Kidney (tissue), 14 donors: ENCODE data around the gene WWC1. TPM values are rescaled to one million over a fixed set of nuclear protein-coding genes. Genes with fewer than 3 reads are reported as not detected.

ENCODE experiments used
- DNase-seq, 5 donors: peaks; one replicate each; pipeline ENCODE4 v3.0.0-alpha.2; 2013 to 2020
- FAIRE-seq: peaks from 2 replicates; lab custom pipeline; 2012; peaks lifted over from hg19 to GRCh38; lab: Jason Lieb, UNC
- H3K27ac ChIP-seq, 2 donors: one replicate each; pipeline ENCODE4 v1.7.0; 2013; ENCODE audit warnings: low read depth in 2 of 2, low read length in 2 of 2, inconsistent platforms in 1 of 2
- H3K27me3 ChIP-seq: one replicate; pipeline ENCODE4 v1.7.1; 2013; ENCODE audit warnings: low read length, inconsistent platforms; ENCODE audit not compliant: control insufficient read depth, insufficient read depth
- H3K36me3 ChIP-seq, 3 donors: one replicate each; pipeline versions ENCODE4 v1.7.0 to v1.7.1; 2013; ENCODE audit warnings: low read length in 3 of 3, control low read depth in 1 of 3, inconsistent platforms in 1 of 3; ENCODE audit not compliant: insufficient read depth in 3 of 3, control insufficient read depth in 2 of 3
- H3K4me1 ChIP-seq, 3 donors: one replicate each; pipeline versions ENCODE4 v1.7.0 to v1.7.1; 2013; ENCODE audit warnings: low read length in 3 of 3, inconsistent platforms in 1 of 3, low read depth in 1 of 3; ENCODE audit not compliant: control insufficient read depth in 2 of 3, insufficient read depth in 2 of 3
- H3K4me3 ChIP-seq, 3 donors: one replicate each; pipeline versions ENCODE4 v1.7.0 to v1.8.1; 2013; ENCODE audit warnings: low read length in 3 of 3, control low read depth in 1 of 3, inconsistent platforms in 1 of 3
- H3K9ac ChIP-seq, 3 donors: one replicate each; pipeline versions ENCODE4 v1.7.0 to v1.7.1; 2013; ENCODE audit warnings: low read length in 3 of 3, control low read depth in 1 of 3, inconsistent platforms in 1 of 3
- H3K9me3 ChIP-seq, 3 donors: one replicate each; pipeline versions ENCODE4 v1.7.0 to v1.7.1; 2013; ENCODE audit warnings: low read length in 3 of 3, control low read depth in 1 of 3, inconsistent platforms in 1 of 3; ENCODE audit not compliant: control insufficient read depth in 2 of 3, insufficient read depth in 1 of 3
- CTCF ChIP-seq: IDR thresholded peaks from 3 replicates; pipeline ENCODE4 v1.5.1; 2012; ENCODE audit warnings: mild to moderate bottlenecking, moderate library complexity, borderline replicate concordance; ENCODE audit not compliant: insufficient read depth; ENCODE audit errors: extremely low read depth
- intact Hi-C: fragments of 100-400 bp; cut with DNase I; formaldehyde crosslinking; loops from one replicate; pipeline ENCODE4 v1.11.1; 2022
- polyA plus RNA-seq: library from polyadenylated mRNA; stranded (reverse); fragments of 350-450 nt; fragmentation: Illumina TruSeq; extraction: RNeasy Lipid Tissue Mini Kit (QIAGEN cat#74804); gene quantifications from one replicate; pipeline ENCODE4 v1.2.3, GENCODE V29; 2014; ENCODE audit warnings: low read depth, low replicate concordance; ENCODE audit not compliant: insufficient read depth
- total RNA-seq: library from RNA; stranded (reverse); fragmentation: NEBNext Ultra II Directional; extraction: Animal tissue kit (Norgen Biotek cat#: 25700); gene quantifications from one replicate; pipeline ENCODE4 v1.2.1, GENCODE V29; 2021
- donor health status: control.
- donor health status: control.
- donor health status: control.
- donor health status: control.
- donor health status: control.
- donor health status: DM: yes; HTN: yes; CAD: no.
- donor health status: Normal renal cell carcinoma (clear cell type).

The WWC1 gene
- total and polyA plus RNA-seq, 2 donors from 2014 or later, result 74.4 to 174 TPM

GRCh38 chr5:168374532-168374931 lies 83.1 kb downstream of the WWC1 start:
- no peak for FAIRE-seq
- Histone ChIP-seq H3K9ac (no peak overlapping the region), H3K36me3 (peaks cover 0 to 12% (median 5%) of the 10 kb centered on the region in 3 donors), H3K4me3 (no peak overlapping the region), H3K4me1 (peaks cover 0 to 4% (median 0%) of the 10 kb centered on the region in 3 donors), H3K27me3 (no peaks in the 10 kb centered on the region), H3K27ac (no peak overlapping the region), H3K9me3 (no peaks in the 10 kb centered on the region)
- intact Hi-C loops, result no loop called here
- no peak for TF ChIP-seq CTCF
- no peak for DNase-seq

GRCh38 chr5:168375214-168375613 lies 83.8 kb downstream of the WWC1 start:
- Histone ChIP-seq H3K9me3 (no peaks in the 10 kb centered on the region), H3K4me3 (no peak overlapping the region), H3K4me1 (peaks cover 0 to 4% (median 0%) of the 10 kb centered on the region in 3 donors), H3K27me3 (no peaks in the 10 kb centered on the region), H3K27ac (no peak overlapping the region), H3K36me3 (peaks cover 0 to 12% (median 5%) of the 10 kb centered on the region in 3 donors), H3K9ac (no peak overlapping the region)
- no peak for TF ChIP-seq CTCF
- DNase-seq (no peak), FAIRE-seq (no peak)
- intact Hi-C loops, result no loop called here

- no peak for TF ChIP-seq CTCF
- intact Hi-C loops, result no loop called here
Measured at GRCh38 chr5:168377525-168377924, 86.1 kb downstream of the WWC1 start.

GRCh38 chr5:168378741-168379140 lies 87.3 kb downstream of the WWC1 start:
- FAIRE-seq (no peak), DNase-seq (no peak)
- intact Hi-C loops, result no loop called here
- Histone ChIP-seq H3K27ac (no peak overlapping the region), H3K4me1 (no peaks in the 10 kb centered on the region), H3K27me3 (no peaks in the 10 kb centered on the region), H3K36me3 (peaks cover 0 to 3% (median 2%) of the 10 kb centered on the region in 3 donors), H3K4me3 (no peak overlapping the region), H3K9me3 (no peaks in the 10 kb centered on the region), H3K9ac (no peak overlapping the region)
- TF ChIP-seq CTCF, result no peak

More at GRCh38 chr5:168377525-168377924, 86.1 kb downstream of the WWC1 start:
- H3K36me3 ChIP-seq, result peaks cover 0 to 6% (median 5%) of the 10 kb centered on the region in 3 donors
- no peak for DNase-seq
- no peak overlapping the region for H3K9ac ChIP-seq
- no peaks in the 10 kb centered on the region for H3K4me1 ChIP-seq
- no peak overlapping the region for H3K4me3 ChIP-seq
- H3K9me3 ChIP-seq, result no peaks in the 10 kb centered on the region
- H3K27ac ChIP-seq, result no peak overlapping the region
- no peaks in the 10 kb centered on the region for H3K27me3 ChIP-seq
- FAIRE-seq, result no peak
